NCI-H187 (cell line): Measurements from ENCODE around the gene ZXDA.
"Not testable (repeated sequence)": the region's sequence is repeated elsewhere in the genome, so short reads cannot be mapped to it uniquely, and the experiment has no call there.

Experiments
- DNase-seq, 2 experiments: peaks; one replicate each; lab custom pipeline; 2025; lab: John Stamatoyannopoulos, UW

Gene ZXDA

DNA sequence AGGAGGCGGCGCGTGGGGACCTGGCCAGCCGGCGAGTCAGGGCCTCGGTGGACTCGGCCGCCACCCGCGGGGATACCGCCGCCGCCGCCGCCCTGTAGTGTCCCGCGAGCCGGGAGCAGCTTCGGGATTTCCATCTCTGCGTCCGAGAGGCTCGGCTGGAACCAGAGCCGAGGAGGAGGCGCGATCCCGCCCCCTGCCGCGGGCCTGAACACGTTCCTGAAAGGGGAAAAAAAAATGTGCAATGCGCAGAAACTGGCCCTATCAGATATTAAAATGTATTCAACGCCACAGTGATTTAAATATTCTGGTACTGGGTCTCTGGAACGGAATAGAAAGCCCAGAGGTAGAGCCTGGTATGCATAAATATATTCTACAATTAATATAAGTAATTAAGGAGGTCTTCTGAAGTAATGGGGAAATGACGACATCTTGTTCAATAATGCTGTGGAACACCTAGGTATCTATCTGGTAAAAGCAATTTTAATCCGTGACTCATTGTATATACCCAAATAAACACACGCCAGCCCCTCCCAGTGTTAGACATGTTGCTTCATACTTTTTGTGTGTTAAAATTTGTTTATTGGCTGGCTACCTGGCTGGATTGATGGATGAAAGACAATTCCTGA lies at the start of gene ZXDA:
Gene ZXDA (minus strand): TSS at position 172 of the 626 bp plus-strand sequence. CDS start 38 bp downstream, at position 134.
- not testable (repeated sequence) for DNase-seq

GRCh38 chrX:57952320-57952678 lies 42.0 kb upstream of the ZXDA start:
- DNase-seq, result no peak

- no peak for DNase-seq
Measured at GRCh38 chrX:57951666-57952319, 41.5 kb upstream of the ZXDA start.

DNA sequence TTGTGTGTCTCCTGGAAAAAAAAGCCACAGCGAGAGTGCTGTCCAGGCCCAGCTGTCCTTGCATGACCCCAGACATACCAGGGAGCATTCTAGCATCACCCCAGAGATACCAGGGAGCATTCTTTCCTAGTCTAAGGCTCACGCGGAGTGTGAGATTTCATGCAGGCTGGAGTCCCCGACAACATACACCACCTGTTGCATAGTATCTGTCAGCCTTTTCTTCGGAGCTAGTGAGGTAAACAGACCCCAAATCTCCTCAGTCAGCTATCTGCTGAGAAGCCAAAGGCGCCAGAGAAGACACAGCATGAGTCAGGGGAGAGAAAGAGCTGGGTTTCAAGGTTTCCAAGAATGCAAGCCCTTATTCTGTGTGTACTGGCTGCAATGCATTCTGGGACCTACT lies 23.1 kb upstream of the ZXDA start:
- DNase-seq, result no peak

DNA sequence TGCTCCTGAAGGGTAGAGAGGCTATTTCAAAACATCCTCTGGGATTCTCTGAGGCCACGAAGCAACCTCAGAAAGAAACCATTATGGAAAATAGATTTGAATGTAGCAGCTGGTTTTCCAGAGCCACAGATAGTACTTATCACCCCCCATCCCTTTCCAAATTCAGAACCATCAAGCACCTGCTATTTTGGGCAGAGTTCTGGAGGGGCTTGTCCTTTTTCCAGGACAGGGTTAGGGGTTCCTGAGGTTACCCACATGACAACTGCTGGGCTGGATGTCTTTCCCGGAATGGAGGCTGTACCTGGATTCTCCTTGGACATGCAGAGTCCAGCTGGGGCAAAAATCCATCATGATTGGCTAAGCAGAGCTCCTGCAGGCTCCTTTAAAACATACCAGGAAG lies 22.0 kb upstream of the ZXDA start:
- DNase-seq, result no peak

- DNase-seq, result no peak
Measured at GRCh38 chrX:57930051-57930450, 19.8 kb upstream of the ZXDA start.

GRCh38 chrX:57929373-57929772 lies 19.1 kb upstream of the ZXDA start:
- no peak for DNase-seq

- no peak for DNase-seq
Measured at GRCh38 chrX:57925806-57926205, 15.5 kb upstream of the ZXDA start.

DNA sequence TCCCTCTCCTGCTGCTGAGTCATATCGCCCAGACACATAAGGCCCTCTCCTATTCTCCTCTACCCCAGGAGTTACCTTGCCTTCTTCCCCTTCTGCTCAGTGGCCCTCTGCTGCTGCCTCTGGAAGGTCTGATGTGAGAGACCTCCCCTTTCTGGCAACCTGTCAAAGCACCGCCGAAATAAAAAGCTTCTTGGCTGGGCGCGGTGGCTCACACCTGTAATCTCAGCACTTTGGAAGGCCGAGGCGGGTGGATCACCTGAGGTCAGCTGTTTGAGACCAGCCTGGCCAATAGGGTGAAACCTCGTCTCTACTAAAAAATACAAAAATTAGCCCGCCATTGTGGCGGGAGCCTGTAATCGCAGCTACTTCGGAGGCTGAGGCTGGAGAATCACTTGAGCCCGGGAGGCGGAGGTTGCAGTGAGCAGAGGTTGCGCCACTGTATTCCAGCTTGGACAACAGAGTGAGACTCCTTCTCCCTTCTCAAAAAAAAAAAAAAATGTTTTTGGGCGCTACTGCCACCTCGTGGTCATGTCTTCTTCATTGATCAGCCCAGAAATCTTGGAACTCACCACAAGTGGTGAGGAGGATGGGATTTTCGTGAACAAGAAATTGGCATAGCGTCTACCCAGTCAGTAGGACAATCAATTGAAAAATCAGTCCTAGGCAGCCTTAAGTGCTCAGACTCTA lies 8.6 kb upstream of the ZXDA start:
- no peak for DNase-seq

GRCh38 chrX:57915680-57916079 lies 5.4 kb upstream of the ZXDA start:
- no peak for DNase-seq

DNA sequence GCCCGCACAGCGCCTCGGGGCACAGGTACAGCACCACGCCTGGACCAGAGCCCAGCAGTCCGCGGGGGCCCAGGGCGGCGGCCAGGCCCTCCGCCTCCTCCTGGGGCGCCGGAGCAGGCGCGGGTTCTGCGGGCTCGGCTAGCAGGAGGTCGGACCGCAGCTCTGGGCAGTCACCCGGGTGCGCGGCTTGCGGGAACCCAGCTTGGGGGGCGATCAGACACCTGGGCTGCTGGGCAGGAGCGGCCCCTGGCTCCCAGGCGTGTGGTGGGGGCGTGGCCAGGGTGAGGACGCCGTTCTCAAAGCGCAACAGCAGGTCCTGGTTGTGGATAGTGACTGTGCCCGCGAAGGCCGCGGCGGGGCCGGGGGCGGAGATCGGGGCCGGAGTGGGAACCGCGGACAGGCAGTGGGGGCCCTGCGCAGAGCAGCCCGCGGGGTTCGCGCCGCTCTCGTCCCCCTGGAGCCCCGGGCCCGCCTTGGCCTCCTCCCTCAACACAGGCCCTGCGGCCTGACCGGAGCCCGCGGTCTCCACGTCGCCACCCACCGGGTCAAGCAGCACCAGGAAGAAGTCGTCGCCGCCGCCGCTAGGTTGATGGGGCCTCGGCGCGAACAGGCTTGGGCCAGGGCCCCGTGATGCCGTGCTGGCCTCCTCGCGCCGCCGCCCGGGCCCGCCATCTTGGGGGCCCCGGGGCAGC lies 517 bp downstream of the ZXDA start:
- not testable (repeated sequence) for DNase-seq

DNA sequence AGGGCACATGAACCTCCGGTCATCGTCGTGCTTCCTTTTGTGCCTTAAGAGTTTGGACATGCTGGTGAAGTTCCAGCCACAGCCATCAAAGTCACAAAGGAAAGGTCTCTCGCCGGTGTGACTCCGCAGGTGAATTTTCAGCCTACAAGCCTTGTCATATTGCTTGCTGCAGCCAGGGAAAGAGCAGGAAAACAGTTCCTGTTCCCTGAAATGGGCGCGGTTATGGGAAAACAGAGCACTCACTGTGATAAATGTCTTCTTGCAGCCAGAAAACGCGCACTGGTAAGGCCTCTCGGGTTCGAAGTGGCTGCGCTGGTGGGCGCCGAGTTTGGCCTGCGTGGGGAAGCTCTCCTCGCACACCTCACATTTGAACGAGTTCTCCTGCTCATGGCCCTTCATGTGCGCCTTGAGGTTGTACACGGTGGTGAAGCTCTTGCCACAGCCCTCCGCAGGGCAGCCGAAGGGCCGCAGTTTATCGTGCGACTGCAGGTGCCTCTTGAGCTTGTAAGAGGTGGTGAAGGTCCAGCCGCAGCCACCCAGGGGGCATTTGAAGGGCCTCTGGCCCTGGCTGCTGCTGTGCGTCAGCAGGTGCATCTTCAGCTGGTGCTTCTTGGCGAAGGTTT lies 1.2 kb downstream of the ZXDA start:
- DNase-seq, result not testable (repeated sequence)

DNA sequence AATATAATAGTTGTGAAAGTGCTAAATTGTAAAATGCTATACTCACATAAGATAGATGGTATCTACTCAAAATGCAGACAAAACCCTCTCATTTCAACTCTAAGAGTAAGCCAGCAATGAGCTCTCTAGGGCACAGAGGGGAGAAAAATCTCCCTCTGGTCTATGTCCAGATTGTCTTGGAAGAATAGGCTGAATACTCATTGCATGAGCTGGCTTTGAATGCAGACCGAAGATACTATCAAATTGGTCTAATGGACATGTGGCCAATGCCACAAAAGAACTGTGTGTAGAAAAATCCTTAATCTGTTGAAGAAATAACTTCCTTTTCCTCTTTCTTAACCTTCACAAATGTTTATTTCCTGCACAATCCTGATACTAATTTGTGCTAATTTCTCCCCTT lies 3.5 kb downstream of the ZXDA start:
- no peak for DNase-seq

DNA sequence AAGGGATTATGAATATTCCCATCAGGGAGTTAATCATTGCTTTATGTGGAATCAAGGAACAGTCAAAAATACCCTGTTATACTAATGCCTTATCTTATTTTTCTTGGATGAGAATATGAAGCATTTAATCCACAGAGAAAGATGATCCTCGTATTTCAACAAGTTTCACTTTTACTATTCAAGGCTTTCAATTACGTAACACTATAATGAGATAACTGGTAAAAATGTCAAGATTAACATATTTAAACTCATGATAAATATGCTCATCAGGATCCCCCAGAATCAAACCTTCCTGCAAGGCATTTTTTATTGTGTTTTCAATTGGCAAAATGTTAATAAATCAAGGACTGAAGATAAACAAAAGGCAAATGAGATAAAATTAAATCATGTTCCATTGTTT lies 5.1 kb downstream of the ZXDA start:
- no peak for DNase-seq

- DNase-seq, result no peak
Measured at GRCh38 chrX:57904176-57904880, 5.9 kb downstream of the ZXDA start.

GRCh38 chrX:57902633-57903032 lies 7.6 kb downstream of the ZXDA start:
- DNase-seq, result no peak

DNA sequence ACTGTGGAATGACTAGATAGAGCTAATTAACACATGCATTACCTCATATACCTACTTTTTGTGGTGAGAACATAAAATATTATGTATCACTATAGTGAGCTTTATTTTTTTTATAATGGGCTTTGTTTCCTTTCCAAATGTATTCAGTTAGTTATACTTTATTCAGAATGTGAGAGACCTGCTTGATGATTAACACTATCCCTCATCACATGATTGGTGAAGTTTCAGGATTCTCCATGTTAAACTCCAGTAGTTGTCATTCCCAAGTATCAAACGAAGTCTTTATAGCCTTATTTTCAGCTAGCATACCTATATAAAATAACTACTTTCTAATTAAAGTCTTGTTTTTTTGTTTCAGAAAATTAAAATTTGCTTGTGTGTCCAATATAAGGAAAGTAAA lies 8.8 kb downstream of the ZXDA start:
- DNase-seq, result no peak

GRCh38 chrX:57900975-57901374 lies 9.3 kb downstream of the ZXDA start:
- no peak for DNase-seq

DNA sequence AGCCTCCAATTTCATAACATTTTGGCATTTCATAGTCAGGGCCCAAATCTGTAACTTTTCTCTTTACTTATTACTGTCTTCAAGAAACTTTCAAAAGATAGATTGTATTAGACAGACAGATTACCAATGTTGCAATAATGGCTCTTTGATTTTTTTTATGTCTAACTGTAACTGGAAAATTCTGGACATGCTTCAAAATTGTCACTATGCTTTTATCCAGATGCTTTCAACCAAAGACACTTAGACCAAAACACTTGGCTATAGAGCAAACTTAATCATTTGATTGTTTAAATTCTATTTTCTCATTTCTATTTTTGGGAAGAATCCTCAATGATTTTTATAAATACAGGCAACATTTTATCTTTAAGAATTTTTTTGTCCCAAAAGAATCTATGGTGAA lies 10.4 kb downstream of the ZXDA start:
- DNase-seq, result no peak

- no peak for DNase-seq
Measured at GRCh38 chrX:57899064-57899463, 11.2 kb downstream of the ZXDA start.

GRCh38 chrX:57871463-57871862 lies 38.8 kb downstream of the ZXDA start:
- DNase-seq, result no peak
